ENCODE data around the gene CCL18.

The CCL18 gene

GRCh38 chr17:36049643-36050042 is 14.4 kb upstream of the CCL18 start:
- Histone ChIP-seq H3K4me1 (ENCODE audit: control insufficient read depth, insufficient read depth, low read length) (no peaks in the 10 kb centered on the region), H3K9me3 (ENCODE audit: control insufficient read depth, low read length) (no peaks in the 10 kb centered on the region), H3K9ac (ENCODE audit: low read length) (no peak overlapping the region), H3K4me3 (ENCODE audit: low read length) (no peak overlapping the region), H3K36me3 (ENCODE audit: control insufficient read depth, insufficient read depth, low read length) (no peaks in the 10 kb centered on the region), H3K27me3 (ENCODE audit: control insufficient read depth, insufficient read depth, low read length) (peaks cover 6% of the 10 kb centered on the region)

DNA sequence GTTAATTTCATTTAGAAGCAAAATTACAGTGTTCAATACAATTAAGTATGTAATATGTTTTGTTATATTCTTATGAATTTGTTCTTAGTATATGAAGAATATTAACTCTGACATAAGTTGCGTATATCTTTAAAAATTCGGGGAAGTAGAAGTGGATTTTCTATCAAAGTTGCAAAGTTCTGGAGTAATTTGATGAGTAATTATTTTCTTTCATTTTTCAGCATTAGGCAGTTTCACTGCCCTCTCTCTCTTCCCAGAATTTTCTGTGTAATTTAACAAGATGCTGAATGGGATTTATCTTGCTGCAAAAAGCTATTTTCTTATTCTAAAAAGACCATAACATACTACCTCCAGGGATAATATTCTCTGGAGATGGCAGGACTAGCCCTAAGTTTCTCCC is 8.9 kb upstream of the CCL18 start:
- no peak overlapping the region for H3K9ac ChIP-seq (ENCODE audit: low read length)
- H3K4me3 ChIP-seq (ENCODE audit: low read length): no peak overlapping the region
- no peaks in the 10 kb centered on the region for H3K27me3 ChIP-seq (ENCODE audit: control insufficient read depth, insufficient read depth, low read length)

DNA sequence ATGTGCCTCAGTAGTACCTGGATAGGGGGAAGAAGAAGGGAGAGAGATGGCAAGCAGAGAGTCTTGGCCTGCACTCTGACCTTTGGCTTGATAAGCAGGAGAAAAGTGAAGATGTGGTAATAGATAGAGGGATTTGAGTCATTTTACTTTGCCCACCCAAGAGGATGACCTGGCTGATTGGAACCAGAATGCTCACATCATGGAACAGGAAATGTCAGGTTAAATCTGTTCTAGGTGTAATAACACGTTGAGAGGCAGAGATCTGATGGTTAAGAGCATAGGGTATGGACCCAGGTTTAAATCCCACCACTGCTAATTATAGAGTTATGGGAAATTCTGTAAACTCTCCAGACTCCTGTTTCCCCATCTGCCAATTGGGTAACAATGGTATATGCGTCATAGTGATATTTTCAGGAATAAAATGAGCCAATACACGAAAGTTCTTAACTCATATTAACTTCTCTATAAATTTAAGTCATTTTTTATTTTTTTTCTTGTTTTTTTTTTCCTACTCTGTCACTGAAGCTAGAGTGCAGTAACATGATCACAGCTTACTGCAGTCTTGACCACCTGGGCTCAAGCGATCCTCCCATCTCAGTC is 8.1 kb upstream of the CCL18 start:
- no peaks in the 10 kb centered on the region for H3K36me3 ChIP-seq (ENCODE audit: control insufficient read depth, insufficient read depth, low read length)

More for the DNA sequence above, 8.9 kb upstream of the CCL18 start:
- Histone ChIP-seq H3K36me3 (ENCODE audit: control insufficient read depth, insufficient read depth, low read length) (no peaks in the 10 kb centered on the region), H3K4me1 (ENCODE audit: control insufficient read depth, insufficient read depth, low read length) (no peaks in the 10 kb centered on the region), H3K9me3 (ENCODE audit: control insufficient read depth, low read length) (no peaks in the 10 kb centered on the region)

DNA sequence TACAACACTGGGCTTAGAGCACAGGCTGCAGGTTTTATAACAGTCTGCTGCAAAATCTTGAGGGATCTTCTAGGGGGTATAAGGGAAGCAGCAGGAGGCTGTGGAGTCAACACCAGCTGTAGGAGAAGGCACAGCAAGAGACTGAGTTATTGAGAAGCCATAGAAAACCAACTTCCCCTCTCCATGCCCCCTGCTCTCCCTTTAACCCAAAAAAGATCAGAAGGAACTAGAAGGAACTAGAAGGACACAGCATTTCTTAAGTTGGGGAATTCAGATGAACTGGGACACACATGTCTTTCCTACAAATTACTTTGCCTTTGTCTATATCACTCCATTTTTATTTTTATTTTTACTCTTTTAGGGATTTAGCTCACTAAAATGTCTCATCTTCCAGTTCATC is 6.2 kb upstream of the CCL18 start:
- no peaks in the 10 kb centered on the region for H3K4me1 ChIP-seq (ENCODE audit: control insufficient read depth, insufficient read depth, low read length)
- H3K9ac ChIP-seq (ENCODE audit: low read length): no peak overlapping the region

More for the DNA sequence above, 8.1 kb upstream of the CCL18 start:
- Histone ChIP-seq H3K4me1 (ENCODE audit: control insufficient read depth, insufficient read depth, low read length) (no peaks in the 10 kb centered on the region), H3K27me3 (ENCODE audit: control insufficient read depth, insufficient read depth, low read length) (no peaks in the 10 kb centered on the region), H3K4me3 (ENCODE audit: low read length) (no peak overlapping the region), H3K9ac (ENCODE audit: low read length) (no peak overlapping the region), H3K9me3 (ENCODE audit: control insufficient read depth, low read length) (no peaks in the 10 kb centered on the region)

DNA sequence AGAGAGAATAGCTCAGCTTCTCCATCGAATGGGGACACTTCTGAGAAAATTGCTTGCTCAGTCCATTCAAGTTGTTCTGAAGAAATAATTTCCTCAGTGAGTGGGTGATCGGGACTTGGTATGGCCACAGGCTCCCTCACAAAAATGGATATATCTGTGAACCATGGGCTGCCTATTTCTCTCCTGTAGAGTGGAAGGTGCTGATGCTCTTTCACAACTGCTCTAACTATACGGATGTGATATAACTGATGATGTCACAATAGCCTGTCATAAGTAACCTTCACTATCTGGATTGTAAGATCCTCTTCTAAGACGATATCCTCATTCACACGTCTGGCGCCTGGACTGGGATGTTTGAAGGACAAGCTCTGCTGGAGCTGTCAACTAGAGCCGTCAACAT is 4.7 kb upstream of the CCL18 start:
- no peaks in the 10 kb centered on the region for H3K9me3 ChIP-seq (ENCODE audit: control insufficient read depth, low read length)

More for the DNA sequence above, 6.2 kb upstream of the CCL18 start:
- Histone ChIP-seq H3K4me3 (ENCODE audit: low read length) (no peak overlapping the region), H3K9me3 (ENCODE audit: control insufficient read depth, low read length) (no peaks in the 10 kb centered on the region), H3K36me3 (ENCODE audit: control insufficient read depth, insufficient read depth, low read length) (no peaks in the 10 kb centered on the region), H3K27me3 (ENCODE audit: control insufficient read depth, insufficient read depth, low read length) (no peaks in the 10 kb centered on the region)

DNA sequence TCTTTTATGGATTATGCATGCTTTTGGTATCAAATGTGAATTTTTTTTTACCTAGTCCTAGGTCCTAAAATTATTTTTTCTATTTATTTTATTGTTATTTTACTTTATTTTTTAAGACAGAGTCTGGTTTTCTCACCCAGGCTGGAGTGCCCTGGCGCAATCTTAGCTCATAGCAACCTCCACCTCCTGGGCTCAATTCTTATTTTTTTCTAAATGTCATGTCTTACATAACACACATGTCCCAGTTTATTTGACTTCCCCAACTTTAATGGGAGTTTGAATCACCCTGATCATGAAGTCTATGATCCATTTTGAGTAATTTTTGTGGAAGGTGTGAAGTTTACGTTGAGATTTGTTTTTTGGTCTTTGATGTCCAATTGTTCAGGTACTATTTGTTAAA is 3.3 kb upstream of the CCL18 start:
- no peak overlapping the region for H3K4me3 ChIP-seq (ENCODE audit: low read length)
- no peaks in the 10 kb centered on the region for H3K4me1 ChIP-seq (ENCODE audit: control insufficient read depth, insufficient read depth, low read length)
- H3K9me3 ChIP-seq (ENCODE audit: control insufficient read depth, low read length): no peaks in the 10 kb centered on the region
- no peaks in the 10 kb centered on the region for H3K36me3 ChIP-seq (ENCODE audit: control insufficient read depth, insufficient read depth, low read length)
- no peaks in the 10 kb centered on the region for H3K27me3 ChIP-seq (ENCODE audit: control insufficient read depth, insufficient read depth, low read length)
- H3K9ac ChIP-seq (ENCODE audit: low read length): no peak overlapping the region

More for the DNA sequence above, 4.7 kb upstream of the CCL18 start:
- no peak overlapping the region for H3K4me3 ChIP-seq (ENCODE audit: low read length)
- no peaks in the 10 kb centered on the region for H3K4me1 ChIP-seq (ENCODE audit: control insufficient read depth, insufficient read depth, low read length)
- H3K36me3 ChIP-seq (ENCODE audit: control insufficient read depth, insufficient read depth, low read length): no peaks in the 10 kb centered on the region
- H3K27me3 ChIP-seq (ENCODE audit: control insufficient read depth, insufficient read depth, low read length): no peaks in the 10 kb centered on the region
- no peak overlapping the region for H3K9ac ChIP-seq (ENCODE audit: low read length)

GRCh38 chr17:36066365-36066985 is 2.4 kb downstream of the CCL18 start:
- H3K4me1 ChIP-seq (ENCODE audit: control insufficient read depth, insufficient read depth, low read length): no peaks in the 10 kb centered on the region
- H3K4me3 ChIP-seq (ENCODE audit: low read length): no peak overlapping the region
- H3K27me3 ChIP-seq (ENCODE audit: control insufficient read depth, insufficient read depth, low read length): no peaks in the 10 kb centered on the region
- H3K9ac ChIP-seq (ENCODE audit: low read length): no peak overlapping the region
- H3K36me3 ChIP-seq (ENCODE audit: control insufficient read depth, insufficient read depth, low read length): no peaks in the 10 kb centered on the region
- no peaks in the 10 kb centered on the region for H3K9me3 ChIP-seq (ENCODE audit: control insufficient read depth, low read length)

DNA sequence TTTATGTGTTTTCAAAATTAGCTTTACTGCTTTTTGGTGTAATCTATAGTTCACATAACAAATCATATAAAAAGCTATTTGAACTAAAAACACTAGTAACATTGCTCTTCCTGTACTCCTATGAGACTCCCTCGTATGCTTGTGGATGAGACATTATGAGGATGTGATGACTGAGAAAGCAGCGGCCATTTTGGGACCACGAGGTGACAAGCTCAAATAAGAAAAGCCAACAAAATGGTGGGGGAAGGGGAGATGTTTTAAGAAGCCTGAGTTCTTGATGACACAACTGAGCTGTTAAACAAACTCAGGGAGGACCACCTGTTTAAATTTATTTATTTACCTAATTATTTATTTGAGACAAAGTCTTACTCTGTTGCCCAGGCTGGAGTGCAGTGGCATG is 4.5 kb downstream of the CCL18 start:
- Histone ChIP-seq H3K4me1 (ENCODE audit: control insufficient read depth, insufficient read depth, low read length) (no peaks in the 10 kb centered on the region), H3K9me3 (ENCODE audit: control insufficient read depth, low read length) (no peaks in the 10 kb centered on the region), H3K9ac (ENCODE audit: low read length) (no peak overlapping the region), H3K4me3 (ENCODE audit: low read length) (no peak overlapping the region), H3K36me3 (ENCODE audit: control insufficient read depth, insufficient read depth, low read length) (no peaks in the 10 kb centered on the region), H3K27me3 (ENCODE audit: control insufficient read depth, insufficient read depth, low read length) (no peaks in the 10 kb centered on the region)

- Histone ChIP-seq H3K36me3 (ENCODE audit: control insufficient read depth, insufficient read depth, low read length) (no peaks in the 10 kb centered on the region), H3K4me3 (ENCODE audit: low read length) (no peak overlapping the region), H3K4me1 (ENCODE audit: control insufficient read depth, insufficient read depth, low read length) (no peaks in the 10 kb centered on the region), H3K27me3 (ENCODE audit: control insufficient read depth, insufficient read depth, low read length) (no peaks in the 10 kb centered on the region), H3K9me3 (ENCODE audit: control insufficient read depth, low read length) (no peaks in the 10 kb centered on the region), H3K9ac (ENCODE audit: low read length) (no peak overlapping the region)
Observed at GRCh38 chr17:36069136-36069535, 5.1 kb downstream of the CCL18 start.

DNA sequence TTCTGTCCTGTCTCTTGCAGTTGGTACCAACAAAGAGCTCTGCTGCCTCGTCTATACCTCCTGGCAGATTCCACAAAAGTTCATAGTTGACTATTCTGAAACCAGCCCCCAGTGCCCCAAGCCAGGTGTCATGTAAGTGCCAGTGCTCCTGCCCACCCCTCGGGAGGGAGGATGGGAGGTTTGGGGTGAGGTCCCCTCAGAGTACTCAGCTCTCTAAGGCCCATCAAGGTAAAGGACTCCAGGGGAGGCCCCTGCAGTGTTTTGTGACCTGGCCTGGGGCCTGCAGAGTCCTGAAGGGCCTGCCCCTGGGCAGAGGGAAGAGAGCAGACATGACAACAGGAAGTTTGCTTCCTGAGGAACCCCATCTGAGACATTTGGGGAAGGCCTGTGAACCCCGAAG is 6.4 kb downstream of the CCL18 start:
- H3K36me3 ChIP-seq (ENCODE audit: control insufficient read depth, insufficient read depth, low read length): no peaks in the 10 kb centered on the region
- H3K4me1 ChIP-seq (ENCODE audit: control insufficient read depth, insufficient read depth, low read length): no peaks in the 10 kb centered on the region
- no peaks in the 10 kb centered on the region for H3K27me3 ChIP-seq (ENCODE audit: control insufficient read depth, insufficient read depth, low read length)
- no peaks in the 10 kb centered on the region for H3K9me3 ChIP-seq (ENCODE audit: control insufficient read depth, low read length)
- no peak overlapping the region for H3K4me3 ChIP-seq (ENCODE audit: low read length)
- no peak overlapping the region for H3K9ac ChIP-seq (ENCODE audit: low read length)

- Histone ChIP-seq H3K36me3 (ENCODE audit: control insufficient read depth, insufficient read depth, low read length) (no peaks in the 10 kb centered on the region), H3K4me3 (ENCODE audit: low read length) (no peak overlapping the region), H3K27me3 (ENCODE audit: control insufficient read depth, insufficient read depth, low read length) (no peaks in the 10 kb centered on the region), H3K9ac (ENCODE audit: low read length) (no peak overlapping the region), H3K9me3 (ENCODE audit: control insufficient read depth, low read length) (no peaks in the 10 kb centered on the region), H3K4me1 (ENCODE audit: control insufficient read depth, insufficient read depth, low read length) (no peaks in the 10 kb centered on the region)
Observed at GRCh38 chr17:36071751-36072150, 7.7 kb downstream of the CCL18 start.

- no peak overlapping the region for H3K9ac ChIP-seq (ENCODE audit: low read length)
- H3K36me3 ChIP-seq (ENCODE audit: control insufficient read depth, insufficient read depth, low read length): no peaks in the 10 kb centered on the region
- H3K27me3 ChIP-seq (ENCODE audit: control insufficient read depth, insufficient read depth, low read length): no peaks in the 10 kb centered on the region
- no peaks in the 10 kb centered on the region for H3K4me1 ChIP-seq (ENCODE audit: control insufficient read depth, insufficient read depth, low read length)
- H3K4me3 ChIP-seq (ENCODE audit: low read length): no peak overlapping the region
- H3K9me3 ChIP-seq (ENCODE audit: control insufficient read depth, low read length): no peaks in the 10 kb centered on the region
Observed at GRCh38 chr17:36072431-36073121, 8.5 kb downstream of the CCL18 start.

Measured in mucosa of stomach (tissue), 1 donor.